A673 (cell line): Measurements from ENCODE around the gene SFXN1. TPM values are rescaled to one million over a fixed set of nuclear protein-coding genes. Genes with fewer than 3 reads are reported as not detected.

Experiments used
- BruUV-seq: library from RNA; stranded (reverse); fragments of 400-500 nt; replicated peaks from 2 replicates; lab custom pipeline; 2021; lab: Mats Ljungman, UMichigan
- CTCF ChIA-PET: fragments of 300-600 bp; sonication (Branson Sonifier 250); formaldehyde crosslinking; loops from one replicate; lab custom pipeline; 2022; ENCODE audit warnings: antibody characterized with exemption; lab: Charles Lee
- POLR2A ChIA-PET: fragments of 300-600 bp; sonication (Branson Sonifier 250); formaldehyde crosslinking; loops from one replicate; lab custom pipeline; 2022; ENCODE audit warnings: antibody characterized with exemption; ENCODE audit not compliant: low non-redundant PET; lab: Charles Lee
- DNase-seq: peaks from one replicate; pipeline ENCODE4 v3.0.0-alpha.2; 2015; ENCODE audit warnings: low spot score
- H3K27ac ChIP-seq: fragments of 200-600 bp; sonication (generic); 2 replicates; pipeline ENCODE4 v1.5.1; 2016; ENCODE audit warnings: mixed run types, low read depth, mild to moderate bottlenecking, mixed read lengths, antibody characterized with exemption, low read length; ENCODE audit not compliant: poor library complexity, severe bottlenecking
- H3K27me3 ChIP-seq: fragments of 200-600 bp; sonication (generic); replicated peaks from 2 replicates; pipeline ENCODE4 v1.6.1; 2017; ENCODE audit warnings: mixed run types, low read depth, mild to moderate bottlenecking, mixed read lengths, antibody characterized with exemption, low read length; ENCODE audit not compliant: insufficient read depth, poor library complexity
- H3K36me3 ChIP-seq: fragments of 200-600 bp; sonication (generic); 2 replicates; pipeline ENCODE4 v1.6.1; 2016; ENCODE audit warnings: mixed run types, mild to moderate bottlenecking, mixed read lengths, antibody characterized with exemption, low read length; ENCODE audit not compliant: insufficient read depth, poor library complexity, severe bottlenecking
- H3K4me1 ChIP-seq: fragments of 200-600 bp; sonication (generic); 2 replicates; pipeline ENCODE4 v1.6.1; 2017; ENCODE audit warnings: mixed run types, mild to moderate bottlenecking, mixed read lengths, antibody characterized with exemption, low read length; ENCODE audit not compliant: insufficient read depth, poor library complexity, severe bottlenecking
- H3K4me3 ChIP-seq: fragments of 200-600 bp; sonication (generic); 2 replicates; pipeline ENCODE4 v1.5.1; 2016; ENCODE audit warnings: low read depth, mixed run types, mild to moderate bottlenecking, mixed read lengths, low read length; ENCODE audit not compliant: poor library complexity, severe bottlenecking
- H3K9me3 ChIP-seq: fragments of 200-600 bp; sonication (generic); 2 replicates; pipeline ENCODE4 v1.6.1; 2016; ENCODE audit warnings: mixed run types, low read depth, mild to moderate bottlenecking, mixed read lengths, antibody characterized with exemption, low read length; ENCODE audit not compliant: poor library complexity, severe bottlenecking
- EZH2 ChIP-seq: fragments of 200-600 bp; sonication (generic); IDR thresholded peaks from 2 replicates; pipeline ENCODE4 v1.6.1; 2017; ENCODE audit warnings: borderline replicate concordance, low read depth, mild to moderate bottlenecking, mixed read lengths, antibody characterized with exemption, low read length; ENCODE audit not compliant: poor library complexity, severe bottlenecking
- intact Hi-C: fragments of 100-400 bp; cut with micrococcal nuclease; formaldehyde crosslinking; loops from one replicate; pipeline ENCODE4 v1.10.0; 2022; ENCODE audit not compliant: unreplicated experiment
- total RNA-seq: library from RNA; stranded (reverse); gene quantifications from 2 replicates; pipeline ENCODE4 v1.2.3, GENCODE V29; 2021
- TF ChIP-seq, protein P1 (sequence below): fragments of 300-800, 200-600 bp; sonication (generic); conservative IDR thresholded peaks from 2 replicates; pipeline ENCODE4 v1.5.1; 2017; ENCODE audit warnings: low read depth, mild to moderate bottlenecking, antibody characterized with exemption, low read length, moderate library complexity, mixed read lengths

Gene SFXN1
- total RNA-seq, 1 experiment from 2014 or later, result 108 TPM

GRCh38 chr5:175516933-175517823, 38.8 kb downstream of the SFXN1 start:
- Histone ChIP-seq H3K4me3 (no peak overlapping the region), H3K27ac (no peak overlapping the region), H3K4me1 (no peaks in the 10 kb centered on the region), H3K36me3 (peaks cover 60% of the 10 kb centered on the region), H3K27me3 (no peaks in the 10 kb centered on the region), H3K9me3 (no peaks in the 10 kb centered on the region)
- no TSS peak for BruUV-seq
- intact Hi-C loops, result no loop called here
- POLR2A ChIA-PET, result no interaction called here
- no peak for DNase-seq
- TF ChIP-seq, protein P1, sequence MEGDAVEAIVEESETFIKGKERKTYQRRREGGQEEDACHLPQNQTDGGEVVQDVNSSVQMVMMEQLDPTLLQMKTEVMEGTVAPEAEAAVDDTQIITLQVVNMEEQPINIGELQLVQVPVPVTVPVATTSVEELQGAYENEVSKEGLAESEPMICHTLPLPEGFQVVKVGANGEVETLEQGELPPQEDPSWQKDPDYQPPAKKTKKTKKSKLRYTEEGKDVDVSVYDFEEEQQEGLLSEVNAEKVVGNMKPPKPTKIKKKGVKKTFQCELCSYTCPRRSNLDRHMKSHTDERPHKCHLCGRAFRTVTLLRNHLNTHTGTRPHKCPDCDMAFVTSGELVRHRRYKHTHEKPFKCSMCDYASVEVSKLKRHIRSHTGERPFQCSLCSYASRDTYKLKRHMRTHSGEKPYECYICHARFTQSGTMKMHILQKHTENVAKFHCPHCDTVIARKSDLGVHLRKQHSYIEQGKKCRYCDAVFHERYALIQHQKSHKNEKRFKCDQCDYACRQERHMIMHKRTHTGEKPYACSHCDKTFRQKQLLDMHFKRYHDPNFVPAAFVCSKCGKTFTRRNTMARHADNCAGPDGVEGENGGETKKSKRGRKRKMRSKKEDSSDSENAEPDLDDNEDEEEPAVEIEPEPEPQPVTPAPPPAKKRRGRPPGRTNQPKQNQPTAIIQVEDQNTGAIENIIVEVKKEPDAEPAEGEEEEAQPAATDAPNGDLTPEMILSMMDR, result no peak
- TF ChIP-seq EZH2, result no peak
- CTCF ChIA-PET, result no interaction called here

- Histone ChIP-seq H3K4me1 (no peaks in the 10 kb centered on the region), H3K9me3 (no peaks in the 10 kb centered on the region), H3K27me3 (no peaks in the 10 kb centered on the region), H3K4me3 (no peak overlapping the region), H3K27ac (no peak overlapping the region), H3K36me3 (peaks cover 59% of the 10 kb centered on the region)
- DNase-seq, result no peak
- POLR2A ChIA-PET, result no interaction called here
- intact Hi-C loops, result no loop called here
- no peak for TF ChIP-seq EZH2
- TF ChIP-seq, protein P1, result no peak
- CTCF ChIA-PET, result no interaction called here
- no TSS peak for BruUV-seq
Measured at GRCh38 chr5:175517824-175518450, 39.6 kb downstream of the SFXN1 start.

DNA sequence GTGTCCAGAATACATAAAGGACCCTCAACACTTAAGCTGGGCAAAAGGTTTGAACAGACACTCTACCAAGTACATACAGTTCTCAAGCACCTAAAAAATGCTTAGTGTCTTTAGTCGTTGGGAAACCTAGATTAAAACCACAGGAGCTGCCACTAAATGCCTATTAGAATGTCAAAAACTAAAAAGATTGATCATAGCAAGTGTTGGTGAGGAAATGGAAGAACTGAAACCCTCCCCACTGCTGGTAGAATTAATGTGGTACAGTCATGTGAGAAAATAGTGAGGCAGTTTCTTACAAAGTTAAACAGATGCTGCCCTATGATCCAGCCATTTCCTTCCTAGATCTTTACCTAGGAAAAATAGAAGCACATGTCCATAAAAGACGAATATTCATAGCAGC, 40.6 kb downstream of the SFXN1 start:
- peaks cover 55% of the 10 kb centered on the region for H3K36me3 ChIP-seq
- POLR2A ChIA-PET, result no interaction called here

More for the DNA sequence above, 40.6 kb downstream of the SFXN1 start:
- CTCF ChIA-PET, result no interaction called here
- H3K27me3 ChIP-seq, result no peaks in the 10 kb centered on the region
- DNase-seq, result no peak
- no peaks in the 10 kb centered on the region for H3K9me3 ChIP-seq
- intact Hi-C loops, result no loop called here
- no TSS peak for BruUV-seq
- TF ChIP-seq, protein P1, result no peak
- TF ChIP-seq EZH2, result no peak
- no peak overlapping the region for H3K27ac ChIP-seq
- H3K4me3 ChIP-seq, result no peak overlapping the region
- no peaks in the 10 kb centered on the region for H3K4me1 ChIP-seq
